ENCODE measurements around the gene DDX52. TPM values are rescaled to one million over a fixed set of nuclear protein-coding genes. Genes with fewer than 3 reads are reported as not detected.

DDX52 gene
- total RNA-seq, 4 donors from 2014 or later, result 18.1 to 20.4 (median 19.4) TPM

- DNase-seq (ENCODE audit: low spot score in 2 of 2), result no peak
- intact Hi-C loops (cut with DNase I; ENCODE audit: low total_unique reads), result no loop called here
- 64 to 67% methylated on average over 4 of the region's 4 CpGs for WGBS, 2 donors
- H3K4me3 ChIP-seq (ENCODE audit: low read depth, poor library complexity, severe bottlenecking), result no peak overlapping the region
- TF ChIP-seq POLR2A (IDR thresholded peaks at IDR 0.05) (no peak), CTCF (IDR thresholded peaks at IDR 0.05) (no peak)
Observed at GRCh38 chr17:37662353-37662752, 19.1 kb upstream of the DDX52 start.

GRCh38 chr17:37661400-37662014 is 18.3 kb upstream of the DDX52 start:
- no peak for DNase-seq (ENCODE audit: low spot score in 2 of 2)
- TF ChIP-seq CTCF (IDR thresholded peaks at IDR 0.05) (no peak), POLR2A (IDR thresholded peaks at IDR 0.05) (no peak)
- whole genome bisulfite sequencing, 2 donors, result 59 to 60% methylated on average over 1 of the region's 1 CpG
- H3K4me3 ChIP-seq (ENCODE audit: low read depth, poor library complexity, severe bottlenecking), result no peak overlapping the region
- intact Hi-C loops (cut with DNase I; ENCODE audit: low total_unique reads), result no loop called here

GRCh38 chr17:37659925-37660324 is 16.7 kb upstream of the DDX52 start:
- H3K4me3 ChIP-seq (ENCODE audit: low read depth, poor library complexity, severe bottlenecking), result no peak overlapping the region
- intact Hi-C loops (cut with DNase I; ENCODE audit: low total_unique reads), result no loop called here
- WGBS, 2 donors, result 81 to 85% methylated on average over 5 of the region's 5 CpGs
- no peak for DNase-seq (ENCODE audit: low spot score in 2 of 2)
- TF ChIP-seq POLR2A (IDR thresholded peaks at IDR 0.05) (no peak), CTCF (IDR thresholded peaks at IDR 0.05) (no peak)

GRCh38 chr17:37657202-37657601 is 14.0 kb upstream of the DDX52 start:
- TF ChIP-seq POLR2A (IDR thresholded peaks at IDR 0.05) (no peak), CTCF (IDR thresholded peaks at IDR 0.05) (no peak)
- no peak overlapping the region for H3K4me3 ChIP-seq (ENCODE audit: low read depth, poor library complexity, severe bottlenecking)
- intact Hi-C loops (cut with DNase I; ENCODE audit: low total_unique reads), result no loop called here
- no peak for DNase-seq (ENCODE audit: low spot score in 2 of 2)
- 75 to 85% methylated on average over 1 of the region's 1 CpG for WGBS, 2 donors

GRCh38 chr17:37651849-37652248 is 8.6 kb upstream of the DDX52 start:
- WGBS, 2 donors, result 76 to 77% methylated on average over 2 of the region's 2 CpGs
- no peak for DNase-seq (ENCODE audit: low spot score in 2 of 2)
- intact Hi-C loops (cut with DNase I; ENCODE audit: low total_unique reads), result no loop called here
- no peak overlapping the region for H3K4me3 ChIP-seq (ENCODE audit: low read depth, poor library complexity, severe bottlenecking)
- no peak for TF ChIP-seq POLR2A (IDR thresholded peaks at IDR 0.05)
- no peak for TF ChIP-seq CTCF (IDR thresholded peaks at IDR 0.05)

- WGBS, 2 donors, result 57 to 66% methylated on average over 6 of the region's 6 CpGs
- no peak for TF ChIP-seq POLR2A (IDR thresholded peaks at IDR 0.05)
- no peak for TF ChIP-seq CTCF (IDR thresholded peaks at IDR 0.05)
- DNase-seq (ENCODE audit: low spot score in 2 of 2), result no peak
- no peak overlapping the region for H3K4me3 ChIP-seq (ENCODE audit: low read depth, poor library complexity, severe bottlenecking)
- intact Hi-C loops (cut with DNase I; ENCODE audit: low total_unique reads), result no loop called here
Observed at GRCh38 chr17:37650419-37651003, 7.3 kb upstream of the DDX52 start.

Data from lower leg skin (tissue), 4 donors.